Fibroblast of mammary gland (primary cell): ENCODE results near the gene TASOR2.

ENCODE experiments used
- DNase-seq: peaks from one replicate; pipeline ENCODE4 v3.0.0-alpha.2; 2010; ENCODE audit warnings: low read depth
- H3K4me3 ChIP-seq: 2 replicates; pipeline ENCODE4 v1.5.1; 2011; ENCODE audit warnings: low read depth, mild to moderate bottlenecking, low read length, moderate library complexity; ENCODE audit not compliant: control insufficient read depth
- TF ChIP-seq, protein P1 (sequence below): conservative IDR thresholded peaks from 2 replicates; pipeline ENCODE4 v1.5.1; 2011; ENCODE audit warnings: low read depth, low read length, inconsistent platforms; ENCODE audit not compliant: control insufficient read depth, insufficient read depth

Gene TASOR2

DNA sequence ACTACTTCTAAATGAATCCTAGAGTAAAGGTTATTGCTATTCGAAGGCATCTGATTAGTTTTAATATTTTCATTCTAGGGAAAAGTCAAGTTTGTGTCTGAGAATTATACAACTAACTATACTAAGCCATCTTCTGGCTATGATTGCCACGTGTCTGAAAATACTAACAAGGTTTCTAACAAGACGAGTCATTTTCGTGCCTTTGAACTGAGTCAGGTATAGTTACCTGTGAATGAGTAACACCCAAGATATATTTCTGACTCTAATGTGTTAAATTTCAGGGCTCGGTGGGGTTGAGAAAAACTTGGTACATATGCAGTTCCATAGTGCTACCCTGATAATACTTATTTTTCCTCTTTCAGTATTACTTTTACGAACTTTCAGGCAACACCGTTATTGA is 35.5 kb downstream of the TASOR2 start:
- no peak for DNase-seq
- no peak overlapping the region for H3K4me3 ChIP-seq
- TF ChIP-seq, protein P1, sequence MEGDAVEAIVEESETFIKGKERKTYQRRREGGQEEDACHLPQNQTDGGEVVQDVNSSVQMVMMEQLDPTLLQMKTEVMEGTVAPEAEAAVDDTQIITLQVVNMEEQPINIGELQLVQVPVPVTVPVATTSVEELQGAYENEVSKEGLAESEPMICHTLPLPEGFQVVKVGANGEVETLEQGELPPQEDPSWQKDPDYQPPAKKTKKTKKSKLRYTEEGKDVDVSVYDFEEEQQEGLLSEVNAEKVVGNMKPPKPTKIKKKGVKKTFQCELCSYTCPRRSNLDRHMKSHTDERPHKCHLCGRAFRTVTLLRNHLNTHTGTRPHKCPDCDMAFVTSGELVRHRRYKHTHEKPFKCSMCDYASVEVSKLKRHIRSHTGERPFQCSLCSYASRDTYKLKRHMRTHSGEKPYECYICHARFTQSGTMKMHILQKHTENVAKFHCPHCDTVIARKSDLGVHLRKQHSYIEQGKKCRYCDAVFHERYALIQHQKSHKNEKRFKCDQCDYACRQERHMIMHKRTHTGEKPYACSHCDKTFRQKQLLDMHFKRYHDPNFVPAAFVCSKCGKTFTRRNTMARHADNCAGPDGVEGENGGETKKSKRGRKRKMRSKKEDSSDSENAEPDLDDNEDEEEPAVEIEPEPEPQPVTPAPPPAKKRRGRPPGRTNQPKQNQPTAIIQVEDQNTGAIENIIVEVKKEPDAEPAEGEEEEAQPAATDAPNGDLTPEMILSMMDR, result no peak

DNA sequence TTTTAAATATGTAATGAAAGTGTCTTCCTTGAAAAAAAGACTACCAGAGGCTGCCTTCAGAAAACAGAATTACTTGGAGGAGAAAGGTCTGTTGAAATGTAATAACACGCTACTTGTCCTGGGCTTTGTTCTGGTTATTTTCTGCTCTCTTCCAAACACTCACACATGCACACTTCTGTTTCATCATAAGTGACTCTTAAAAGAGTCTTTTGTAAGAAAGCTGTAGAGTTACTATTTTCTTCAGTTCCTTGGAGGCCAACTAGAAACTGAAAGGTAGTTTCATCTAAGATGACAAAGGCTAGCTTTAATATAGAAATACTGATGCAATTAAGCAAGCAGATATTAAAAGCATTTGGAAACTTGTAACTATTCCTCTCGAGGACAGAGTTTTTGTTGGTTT is 39.1 kb downstream of the TASOR2 start:
- TF ChIP-seq, protein P1, result no peak
- no peak for DNase-seq
- no peak overlapping the region for H3K4me3 ChIP-seq

DNA sequence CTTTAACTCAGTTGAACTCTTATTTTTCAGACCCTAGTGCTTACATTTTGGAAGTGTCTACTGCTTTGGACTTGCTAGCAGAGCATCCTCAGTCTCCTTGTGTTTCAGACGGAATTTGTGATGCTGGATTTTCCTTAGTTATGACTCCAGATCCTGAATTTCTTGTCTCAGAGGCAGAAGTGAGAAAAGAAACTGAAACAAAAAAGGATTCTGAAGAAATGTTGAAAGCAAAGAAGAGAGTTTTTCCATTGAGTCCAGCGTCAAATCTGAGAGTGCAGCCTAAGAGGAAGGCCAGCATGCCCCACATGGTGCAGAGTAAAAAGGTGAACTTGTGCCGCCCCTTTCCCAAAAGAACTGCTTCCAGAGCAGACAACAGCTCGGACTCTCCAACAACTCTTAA is 46.1 kb downstream of the TASOR2 start:
- no peak overlapping the region for H3K4me3 ChIP-seq
- no peak for DNase-seq
- TF ChIP-seq, protein P1, result no peak

DNA sequence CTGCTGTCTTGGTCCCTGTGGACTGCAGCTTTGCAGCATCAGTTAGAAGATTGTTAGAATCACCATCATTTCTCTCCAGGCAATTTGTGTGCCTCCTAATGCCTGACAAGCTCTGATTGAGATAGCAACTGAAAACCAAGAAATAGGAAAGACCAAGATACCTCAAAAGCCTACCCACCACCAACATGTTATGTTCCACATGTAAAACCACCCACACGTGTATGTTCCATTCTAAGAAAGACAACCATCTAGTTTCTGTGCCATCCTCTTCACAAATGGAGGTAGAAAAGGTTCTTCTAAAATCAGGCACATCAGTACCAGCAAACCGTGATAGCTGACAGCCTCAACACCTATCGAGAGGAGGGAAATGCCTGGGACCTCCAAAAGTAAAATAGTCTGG is 46.9 kb downstream of the TASOR2 start:
- TF ChIP-seq, protein P1, result no peak
- no peak overlapping the region for H3K4me3 ChIP-seq
- no peak for DNase-seq

DNA sequence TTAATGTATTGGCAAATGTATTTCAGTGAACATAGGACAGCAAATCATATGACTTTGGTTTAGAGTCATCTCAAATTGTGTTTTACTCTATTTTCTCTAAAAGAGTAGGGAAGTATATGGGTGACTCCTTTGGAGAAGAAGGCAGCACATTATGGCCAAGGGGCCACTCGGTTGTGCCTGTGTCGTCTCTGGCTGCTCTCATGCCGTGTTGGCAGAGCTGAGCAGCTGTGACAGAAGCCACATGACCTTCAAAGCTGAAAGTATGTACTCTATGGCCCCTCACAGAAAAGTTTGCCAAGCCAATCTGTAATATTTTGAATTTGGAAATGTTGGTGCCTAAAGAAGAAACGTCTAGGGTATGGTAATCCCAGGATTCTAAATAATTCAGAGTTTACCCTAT is 47.5 kb downstream of the TASOR2 start:
- no peak for DNase-seq
- TF ChIP-seq, protein P1, result no peak
- no peak overlapping the region for H3K4me3 ChIP-seq
